H1 (cell line): ENCODE measurements around the gene ZNF48. TPM values are rescaled to one million over a fixed set of nuclear protein-coding genes. Genes with fewer than 3 reads are reported as not detected.
A peak's percentile ranks its signal among the peaks of the same experiment; 100 is the strongest.

Experiments
- CTCF ChIA-PET: fragments of 300-600 bp; sonication (Branson Sonifier 250); formaldehyde crosslinking; loops from one replicate; lab custom pipeline; 2021; ENCODE audit not compliant: partially characterized antibody; lab: Charles Lee
- POLR2A ChIA-PET: fragments of 300-600 bp; sonication (Branson Sonifier 250); formaldehyde crosslinking; loops from one replicate; lab custom pipeline; 2021; ENCODE audit warnings: inconsistent platforms; ENCODE audit not compliant: partially characterized antibody; lab: Charles Lee
- DNase-seq, 2 experiments: peaks; one replicate each; pipeline versions ENCODE4 v3.0.0 to v3.0.0-alpha.2; 2010 to 2022; ENCODE audit warnings: low spot score in 2 of 2, low read depth in 1 of 2, mixed read lengths in 1 of 2
- FAIRE-seq: peaks from 2 replicates; lab custom pipeline; 2011; peaks lifted over from hg19 to GRCh38; lab: Jason Lieb, UNC
- H2AFZ ChIP-seq: 2 replicates; pipeline ENCODE4 v1.8.1; 2012; ENCODE audit warnings: low read length, inconsistent platforms
- H2AK5ac ChIP-seq: 2 replicates; pipeline ENCODE4 v1.6.1; 2013; ENCODE audit warnings: low read depth, low read length
- H2BK120ac ChIP-seq: replicated peaks from 2 replicates; pipeline ENCODE3; 2013; ENCODE audit warnings: low read depth, low read length, inconsistent platforms
- H2BK12ac ChIP-seq: 2 replicates; pipeline ENCODE4 v1.6.1; 2013; ENCODE audit warnings: low read depth, low read length
- H2BK15ac ChIP-seq: 2 replicates; pipeline ENCODE4 v1.6.1; 2013; ENCODE audit warnings: low read length
- H2BK20ac ChIP-seq: 2 replicates; pipeline ENCODE4 v1.6.1; 2013; ENCODE audit warnings: low read length
- H2BK5ac ChIP-seq: 2 replicates; pipeline ENCODE4 v1.6.1; 2013; ENCODE audit warnings: low read depth, low read length
- H3K14ac ChIP-seq: 2 replicates; pipeline ENCODE4 v1.6.1; 2013; ENCODE audit warnings: inconsistent platforms; ENCODE audit not compliant: insufficient read length
- H3K18ac ChIP-seq: 2 replicates; pipeline ENCODE4 v1.6.1; 2013; ENCODE audit warnings: low read length; ENCODE audit errors: extremely low read depth
- H3K23ac ChIP-seq: 2 replicates; pipeline ENCODE4 v1.6.1; 2013; ENCODE audit warnings: inconsistent platforms; ENCODE audit not compliant: insufficient read length
- H3K23me2 ChIP-seq: 2 replicates; pipeline ENCODE4 v1.6.1; 2013; ENCODE audit warnings: low read depth, low read length
- H3K27ac ChIP-seq: 2 replicates; pipeline ENCODE4 v1.6.1; 2011; ENCODE audit warnings: low read depth, low read length, inconsistent platforms
- H3K27me3 ChIP-seq, 4 experiments: replicated peaks in 1 of 4; 1 replicate in 1 of 4; 2 replicates in 3 of 4; pipeline versions ENCODE4 v1.6.1 to v1.8.1; 2011 to 2013; ENCODE audit warnings: low read length in 3 of 4, mild to moderate bottlenecking in 3 of 4, inconsistent platforms in 2 of 4, mixed read lengths in 2 of 4, moderate library complexity in 1 of 4; ENCODE audit not compliant: control insufficient read depth in 3 of 4, insufficient read depth in 3 of 4; ENCODE audit errors: extremely low read depth in 1 of 4
- H3K36me3 ChIP-seq, 4 experiments: 2 replicates each; pipeline versions ENCODE4 v1.6.1 to v1.8.1; 2011 to 2013; ENCODE audit warnings: mild to moderate bottlenecking in 4 of 4, low read length in 3 of 4, moderate library complexity in 2 of 4, control low read depth in 1 of 4, inconsistent platforms in 1 of 4; ENCODE audit not compliant: insufficient read depth in 4 of 4, control insufficient read depth in 2 of 4
- H3K4ac ChIP-seq: replicated peaks from 2 replicates; pipeline ENCODE3; 2013; ENCODE audit warnings: low read length, low read depth, mixed read lengths, inconsistent platforms; ENCODE audit not compliant: insufficient read length
- H3K4me1 ChIP-seq, 4 experiments: replicated peaks in 1 of 4; 1 replicate in 1 of 4; 2 replicates in 3 of 4; pipeline versions ENCODE4 v1.6.1 to v1.8.1; 2011 to 2013; ENCODE audit warnings: low read length in 3 of 4, inconsistent platforms in 2 of 4, mixed read lengths in 1 of 4; ENCODE audit not compliant: insufficient read depth in 4 of 4, control insufficient read depth in 3 of 4
- H3K4me2 ChIP-seq, 2 experiments: 2 replicates each; pipeline versions ENCODE4 v1.6.1 to v1.8.1; 2011 to 2013; ENCODE audit warnings: low read depth in 2 of 2, low read length in 2 of 2, control low read depth in 1 of 2, inconsistent platforms in 1 of 2, mild to moderate bottlenecking in 1 of 2; ENCODE audit not compliant: insufficient read depth in 1 of 2
- H3K4me3 ChIP-seq, 4 experiments: fragments of 200-600, 300-600 bp in 1 of 4; sonication (generic), shearing (Covaris generic), sonication (Bioruptor Twin) in 1 of 4; 2 replicates each; pipeline versions ENCODE4 v1.5.1 to v1.8.1; 2011 to 2016; ENCODE audit warnings: low read length in 4 of 4, low read depth in 3 of 4, control low read depth in 2 of 4, inconsistent platforms in 2 of 4, mild to moderate bottlenecking in 2 of 4, mixed read lengths in 1 of 4, moderate library complexity in 1 of 4; ENCODE audit not compliant: insufficient read depth in 2 of 4; ENCODE audit errors: extremely low read depth in 1 of 4
- H3K56ac ChIP-seq: replicated peaks from 2 replicates; pipeline ENCODE3; 2013; ENCODE audit warnings: low read depth, mild to moderate bottlenecking, mixed read lengths, low read length, inconsistent platforms; ENCODE audit not compliant: insufficient read length
- H3K79me1 ChIP-seq: 2 replicates; pipeline ENCODE4 v1.6.1; 2013; ENCODE audit warnings: low read depth, low read length, control low read depth
- H3K79me2 ChIP-seq, 2 experiments: 2 replicates each; pipeline versions ENCODE4 v1.6.1 to v1.8.1; 2012 to 2013; ENCODE audit warnings: low read length in 2 of 2, mild to moderate bottlenecking in 2 of 2, inconsistent platforms in 1 of 2; ENCODE audit not compliant: insufficient read depth in 2 of 2, control insufficient read depth in 1 of 2
- H3K9ac ChIP-seq, 4 experiments: replicated peaks in 1 of 4; 1 replicate in 1 of 4; 2 replicates in 3 of 4; pipeline versions ENCODE4 v1.6.1 to v1.8.1; 2011 to 2013; ENCODE audit warnings: low read depth in 3 of 4, low read length in 3 of 4, control low read depth in 2 of 4, mild to moderate bottlenecking in 2 of 4, moderate library complexity in 2 of 4, inconsistent platforms in 1 of 4; ENCODE audit errors: extremely low read depth in 1 of 4
- H3K9me3 ChIP-seq, 2 experiments: 2 replicates each; pipeline versions ENCODE4 v1.6.1 to v1.8.1; 2012 to 2013; ENCODE audit warnings: mild to moderate bottlenecking in 2 of 2, moderate library complexity in 2 of 2, control low read depth in 1 of 2, inconsistent platforms in 1 of 2, low read depth in 1 of 2, low read length in 1 of 2, mixed read lengths in 1 of 2; ENCODE audit not compliant: insufficient read depth in 2 of 2
- H4K20me1 ChIP-seq, 2 experiments: replicated peaks in 1 of 2; 2 replicates each; pipeline versions ENCODE3 to v1.8.1; 2011 to 2013; ENCODE audit warnings: inconsistent platforms in 2 of 2, low read length in 2 of 2, mild to moderate bottlenecking in 1 of 2; ENCODE audit not compliant: insufficient read depth in 2 of 2, control insufficient read depth in 1 of 2
- H4K5ac ChIP-seq: 2 replicates; pipeline ENCODE4 v1.6.1; 2013; ENCODE audit warnings: low read length, low read depth, mixed read lengths, inconsistent platforms; ENCODE audit not compliant: insufficient read length
- H4K8ac ChIP-seq: 2 replicates; pipeline ENCODE4 v1.8.0; 2013; ENCODE audit warnings: mild to moderate bottlenecking, moderate library complexity, low read length, inconsistent platforms; ENCODE audit not compliant: insufficient read depth; ENCODE audit errors: extremely low read depth
- H4K91ac ChIP-seq: replicated peaks from 2 replicates; pipeline ENCODE3; 2013; ENCODE audit warnings: low read length, mixed read lengths, inconsistent platforms; ENCODE audit not compliant: insufficient read length
- POLR2A ChIP-seq, 2 experiments: IDR thresholded peaks; 1 replicate in 1 of 2; 2 replicates in 1 of 2; pipeline ENCODE4 v1.6.1; 2011; ENCODE audit warnings: low read depth in 2 of 2, low read length in 2 of 2, mild to moderate bottlenecking in 2 of 2; ENCODE audit errors: control extremely low read depth in 1 of 2
- WGBS, 2 experiments: shearing (Covaris generic) in 1 of 2; methylation state at CpG; one replicate each; pipeline versions ENCODE4 v1.1.6 to v1.1.7; 2013 to 2015; ENCODE audit warnings: low lambda C conversion rate in 2 of 2, mixed read lengths in 2 of 2, inconsistent platforms in 1 of 2, low coverage in 1 of 2, missing lambda C conversion rate in 1 of 2; ENCODE audit not compliant: insufficient replicate concordance in 2 of 2, insufficient coverage in 1 of 2, insufficient read length in 1 of 2; ENCODE audit errors: extremely low coverage in 1 of 2, missing lambda C conversion rate in 1 of 2; 5-methylcytosine and 5-hydroxymethylcytosine counted together
- polyA plus RNA-seq, 7 experiments: library from polyadenylated mRNA; depleted of rRNA in 3 of 7; stranded (reverse) in 5 of 7; unstranded in 2 of 7; fragments of >200 nt in 5 of 7; fragments of 200-250 nt in 2 of 7; gene quantifications; 1 replicate in 5 of 7; 2 replicates in 1 of 7; 4 replicates in 1 of 7; pipeline versions ENCODE4 v1.2.1 to v1.2.3, GENCODE V29; 2011 to 2013; ENCODE audit warnings: missing spikeins in 2 of 7, mixed read lengths in 2 of 7
- total RNA-seq: library from RNA; stranded (reverse); fragmentation: NEBNext Ultra II Directional; extraction: Animal tissue kit (Norgen Biotek cat#: 25700); gene quantifications from 2 replicates; pipeline ENCODE4 v1.2.1, GENCODE V29; 2021
- TF ChIP-seq, protein P1 (sequence below): IDR thresholded peaks from 2 replicates; pipeline ENCODE4 v1.6.1; 2012; ENCODE audit warnings: inconsistent platforms

The ZNF48 gene
- total and polyA plus RNA-seq, 2 of the 8 experiments (the other 6 are each of a cell fraction or from before 2014, with no cell fraction given) = 30.4 to 41.2 TPM

DNA sequence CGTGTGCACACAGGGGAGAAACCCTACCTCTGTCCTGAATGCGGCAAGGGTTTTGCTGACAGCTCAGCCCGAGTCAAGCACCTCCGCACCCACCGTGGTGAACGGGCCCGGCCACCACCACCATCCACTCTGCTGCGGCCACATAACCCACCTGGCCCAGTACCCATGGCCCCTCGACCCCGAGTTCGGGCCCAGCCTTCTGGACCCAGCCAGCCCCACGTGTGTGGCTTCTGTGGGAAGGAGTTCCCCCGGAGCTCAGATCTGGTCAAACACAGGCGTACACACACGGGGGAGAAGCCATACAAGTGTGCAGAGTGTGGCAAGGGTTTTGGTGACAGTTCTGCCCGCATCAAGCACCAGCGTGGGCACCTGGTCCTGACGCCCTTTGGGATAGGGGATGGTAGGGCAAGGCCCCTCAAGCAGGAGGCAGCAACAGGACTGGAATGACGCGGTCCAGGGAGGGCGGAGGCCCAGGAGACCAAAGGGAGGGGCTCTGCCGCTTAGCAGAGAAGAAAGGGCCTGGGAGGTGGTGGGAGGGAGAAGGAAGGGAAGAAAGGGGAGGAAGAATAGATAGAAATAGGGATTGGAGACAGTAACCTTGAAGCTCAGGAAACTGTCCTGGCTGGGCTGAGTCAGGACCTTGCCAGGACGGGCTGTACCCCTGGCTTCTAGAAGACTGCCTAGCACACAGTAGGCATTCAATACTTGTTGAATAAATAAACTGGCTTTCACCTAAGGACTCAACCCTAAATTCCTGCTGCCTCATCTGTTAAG lies 3.6 kb downstream of the ZNF48 start:
- H3K79me1 ChIP-seq = no peaks in the 10 kb centered on the region; the same call in 1 of the 2 replicates
- H2BK12ac ChIP-seq = no peak overlapping the region
- peak in 1 of 2 experiments; percentile 44 for DNase-seq
- peaks cover 0 to 15% (median 8%) of the 10 kb centered on the region in 4 experiments; a peak in 6 of 7 replicates for H3K4me1 ChIP-seq
- peaks cover 12 to 17% of the 10 kb centered on the region in 2 experiments for H4K20me1 ChIP-seq
- TF ChIP-seq, protein P1, sequence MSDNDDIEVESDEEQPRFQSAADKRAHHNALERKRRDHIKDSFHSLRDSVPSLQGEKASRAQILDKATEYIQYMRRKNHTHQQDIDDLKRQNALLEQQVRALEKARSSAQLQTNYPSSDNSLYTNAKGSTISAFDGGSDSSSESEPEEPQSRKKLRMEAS = no peak
- peak in 1 of 2 experiments; percentile 5; a peak in 1 of 3 replicates for TF ChIP-seq POLR2A (IDR thresholded peaks at IDR 0.05; ENCODE audit: control extremely low read depth in 1 of 2, low read depth in 2 of 2, low read length in 2 of 2)
- H4K5ac ChIP-seq = no peak overlapping the region
- POLR2A ChIA-PET = interaction anchor here (0.8 to 12.6 kb wide), 16 partner anchors 9 to 216 kb away, joined by 3 to 151 read pairs (median 4); partner anchors contain the start of genes CD2BP2, MYL11, SEPTIN1 and ZNF747
- no peak overlapping the region for H2BK20ac ChIP-seq
- no peak overlapping the region for H3K27ac ChIP-seq
- 87% methylated on average over 22 of the region's 23 CpGs; no CpG with 5 or more reads in 1 of the 2 experiments for WGBS, 2 experiments
- no peak overlapping the region for H2AFZ ChIP-seq
- H3K79me2 ChIP-seq = peaks cover 5 to 21% of the 10 kb centered on the region in 2 experiments; a peak in 2 of 4 replicates
- no peak overlapping the region; a peak in 2 of 7 replicates for H3K9ac ChIP-seq
- H3K18ac ChIP-seq = no peak overlapping the region
- H3K4ac ChIP-seq = no peak overlapping the region
- H4K91ac ChIP-seq = peak overlapping the region; percentile 66
- peak overlapping the region in 1 of 4 experiments; percentile 65; a peak in 1 of 8 replicates for H3K4me3 ChIP-seq
- H3K23me2 ChIP-seq = peaks cover 11% of the 10 kb centered on the region; the same call in 1 of the 2 replicates
- no peak overlapping the region for H3K14ac ChIP-seq
- peak overlapping the region; percentile 51; the same call in 1 of the 2 replicates for H4K8ac ChIP-seq
- H2BK5ac ChIP-seq = no peak overlapping the region
- H2AK5ac ChIP-seq = no peak overlapping the region
- no peaks in the 10 kb centered on the region for H3K9me3 ChIP-seq
- no peak overlapping the region for H3K23ac ChIP-seq
- no peak overlapping the region for H2BK120ac ChIP-seq
- H3K27me3 ChIP-seq = no peaks in the 10 kb centered on the region; a peak in 1 of 7 replicates
- peak overlapping the region; percentile 79 to 93; a peak in 2 of 4 replicates for H3K4me2 ChIP-seq
- CTCF ChIA-PET = interaction anchor here (0.7 to 2.6 kb wide), 6 partner anchors 10 to 260 kb away, joined by 3 to 23 read pairs (median 4); partner anchors contain the start of genes FBRS, SEPTIN1 and ZNF771
- peaks cover 4 to 21% (median 14%) of the 10 kb centered on the region in 4 experiments; a peak in 6 of 8 replicates for H3K36me3 ChIP-seq
- no peak for FAIRE-seq
- no peak overlapping the region for H2BK15ac ChIP-seq
- H3K56ac ChIP-seq = no peak overlapping the region
